SK-N-SH treated with all-trans-retinoic acid at 6 μM for 48 hours (cell line): ENCODE measurements around the gene PPIL1.

Source experiments
- ARNTL ChIP-seq: fragments of 450-650 bp; formaldehyde crosslinking; IDR thresholded peaks from 2 replicates; pipeline ENCODE4 v1.5.0; 2020; ENCODE audit warnings: low read depth, mild to moderate bottlenecking, moderate library complexity, borderline replicate concordance
- ESRRG ChIP-seq: fragments of 250-450 bp; sonication (Bioruptor Pico); IDR thresholded peaks from 2 replicates; pipeline ENCODE4 v1.6.1; 2021; ENCODE audit warnings: mild to moderate bottlenecking
- PATZ1 ChIP-seq: fragments of 250-450 bp; sonication (Bioruptor Pico); IDR thresholded peaks from 2 replicates; pipeline ENCODE4 v1.8.0; 2020; ENCODE audit warnings: mild to moderate bottlenecking, moderate library complexity, borderline replicate concordance
- ZFP30 ChIP-seq: fragments of 450-650 bp; formaldehyde crosslinking; IDR thresholded peaks from 2 replicates; pipeline ENCODE4 v1.5.0; 2022; ENCODE audit warnings: mild to moderate bottlenecking, moderate library complexity
- ZNF565 ChIP-seq: fragments of 450-650 bp; formaldehyde crosslinking; conservative IDR thresholded peaks from 2 replicates; pipeline ENCODE4 v1.5.0; 2020; ENCODE audit warnings: low read depth, mild to moderate bottlenecking, moderate library complexity
- ZNF70 ChIP-seq: fragments of 450-650 bp; formaldehyde crosslinking; IDR thresholded peaks from 2 replicates; pipeline ENCODE4 v1.5.0; 2020; ENCODE audit warnings: mild to moderate bottlenecking, moderate library complexity
- ZNF8 ChIP-seq: fragments of 450-650 bp; formaldehyde crosslinking; IDR thresholded peaks from 2 replicates; pipeline ENCODE4 v1.5.0; 2020; ENCODE audit warnings: mild to moderate bottlenecking, moderate library complexity
- TF ChIP-seq, protein P1 (sequence below): fragments of 250-450 bp; sonication (Bioruptor Pico); IDR thresholded peaks from 2 replicates; pipeline ENCODE4 v1.5.1; 2021; ENCODE audit warnings: mild to moderate bottlenecking, moderate library complexity

DNA sequence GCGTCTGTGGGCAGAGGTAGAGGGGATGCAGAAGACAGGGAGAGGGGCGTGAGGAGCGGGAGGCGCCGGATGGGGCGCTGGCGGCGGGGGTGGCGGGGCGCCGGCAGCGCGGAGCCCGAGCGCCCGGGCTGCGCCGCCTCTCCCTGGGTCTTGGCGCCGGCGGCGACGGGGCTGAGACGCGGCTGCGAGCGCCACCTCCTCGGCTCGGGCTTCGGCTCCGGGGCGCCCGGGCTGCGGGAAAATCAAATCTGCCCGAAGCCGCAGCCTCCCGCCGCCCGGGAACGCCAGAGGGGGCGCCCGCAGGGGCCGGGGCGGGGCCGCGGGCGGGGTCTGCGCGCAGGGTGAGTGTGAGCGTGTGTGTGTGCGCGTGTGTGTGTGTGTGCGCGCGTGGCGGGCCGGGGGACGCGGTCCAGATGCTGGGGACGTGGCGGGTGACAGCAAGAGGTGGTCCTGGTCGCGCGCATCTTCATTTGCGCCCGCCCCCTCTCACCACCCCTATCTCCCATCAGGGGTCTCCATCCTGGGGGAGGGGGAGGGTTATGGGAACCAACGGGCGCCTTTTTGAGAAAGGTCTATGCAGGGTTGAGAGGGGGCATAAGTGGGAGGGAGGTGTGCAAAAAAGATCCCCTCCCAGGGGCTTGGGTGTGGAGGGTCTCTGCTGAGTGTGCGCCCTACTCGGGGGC, 34.7 kb downstream of the PPIL1 start:
- no peak for TF ChIP-seq ESRRG (CRISPR knock-in tag)
- no peak for TF ChIP-seq ZNF565 (CRISPR knock-in tag)
- no peak for TF ChIP-seq PATZ1 (CRISPR knock-in tag)
- TF ChIP-seq ARNTL = no peak
- no peak for TF ChIP-seq ZNF8 (CRISPR knock-in tag)
- no peak for TF ChIP-seq ZNF70 (CRISPR knock-in tag)
- TF ChIP-seq, protein P1, sequence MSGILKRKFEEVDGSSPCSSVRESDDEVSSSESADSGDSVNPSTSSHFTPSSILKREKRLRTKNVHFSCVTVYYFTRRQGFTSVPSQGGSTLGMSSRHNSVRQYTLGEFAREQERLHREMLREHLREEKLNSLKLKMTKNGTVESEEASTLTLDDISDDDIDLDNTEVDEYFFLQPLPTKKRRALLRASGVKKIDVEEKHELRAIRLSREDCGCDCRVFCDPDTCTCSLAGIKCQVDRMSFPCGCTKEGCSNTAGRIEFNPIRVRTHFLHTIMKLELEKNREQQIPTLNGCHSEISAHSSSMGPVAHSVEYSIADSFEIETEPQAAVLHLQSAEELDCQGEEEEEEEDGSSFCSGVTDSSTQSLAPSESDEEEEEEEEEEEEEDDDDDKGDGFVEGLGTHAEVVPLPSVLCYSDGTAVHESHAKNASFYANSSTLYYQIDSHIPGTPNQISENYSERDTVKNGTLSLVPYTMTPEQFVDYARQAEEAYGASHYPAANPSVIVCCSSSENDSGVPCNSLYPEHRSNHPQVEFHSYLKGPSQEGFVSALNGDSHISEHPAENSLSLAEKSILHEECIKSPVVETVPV (CRISPR knock-in tag) = no peak
- no peak for TF ChIP-seq ZFP30 (CRISPR knock-in tag)
